ENCODE results near the gene SERP2.

The SERP2 gene

GRCh38 chr13:44389060-44389666, 15.5 kb downstream of the SERP2 start:
- no peak for DNase-seq

- DNase-seq: no peak
These were observed 16.3 kb downstream of the SERP2 start for GRCh38 chr13:44389876-44390275.

- no peak for DNase-seq
These were observed 19.8 kb downstream of the SERP2 start for GRCh38 chr13:44393391-44393790.

GRCh38 chr13:44394658-44395057, 21.0 kb downstream of the SERP2 start:
- DNase-seq: no peak

GRCh38 chr13:44395976-44396694, 22.5 kb downstream of the SERP2 start:
- no peak for DNase-seq

- DNase-seq: no peak
These were observed 23.3 kb downstream of the SERP2 start for GRCh38 chr13:44396701-44397580.

- DNase-seq: no peak
These were observed 24.2 kb downstream of the SERP2 start for GRCh38 chr13:44397766-44398223.

GRCh38 chr13:44398606-44399005, 25.0 kb downstream of the SERP2 start:
- DNase-seq: no peak

GRCh38 chr13:44399074-44399473, 25.4 kb downstream of the SERP2 start:
- no peak for DNase-seq

GRCh38 chr13:44400736-44401135, 27.1 kb downstream of the SERP2 start:
- DNase-seq: no peak

GRCh38 chr13:44401577-44401976, 28.0 kb downstream of the SERP2 start:
- no peak for DNase-seq

GRCh38 chr13:44402899-44403445, 29.3 kb downstream of the SERP2 start:
- no peak for DNase-seq

- no peak for DNase-seq
These were observed 29.9 kb downstream of the SERP2 start for GRCh38 chr13:44403461-44404056.

GRCh38 chr13:44404261-44405132, 30.9 kb downstream of the SERP2 start:
- no peak for DNase-seq

- DNase-seq: no peak
These were observed 33.0 kb downstream of the SERP2 start for GRCh38 chr13:44406617-44407016.

- DNase-seq: no peak
These were observed 33.8 kb downstream of the SERP2 start for GRCh38 chr13:44407379-44407778.

GRCh38 chr13:44407891-44408290, 34.3 kb downstream of the SERP2 start:
- DNase-seq: no peak

- no peak for DNase-seq
These were observed 36.0 kb downstream of the SERP2 start for GRCh38 chr13:44409595-44409994.

- no peak for DNase-seq
These were observed 36.8 kb downstream of the SERP2 start for GRCh38 chr13:44410328-44410859.

- no peak for DNase-seq
These were observed 38.2 kb downstream of the SERP2 start for GRCh38 chr13:44411841-44412240.

- no peak for DNase-seq
These were observed 38.8 kb downstream of the SERP2 start for GRCh38 chr13:44412346-44412935.

All from activated CD4-positive, alpha-beta T cell treated with anti-CD3 and anti-CD28 coated beads, Interleukin-10, Interleukin-2, amounts not matched to agents 100 ng/mL and 50 ng/mL, durations not matched to agents 16 hours and 8 hours (primary cell).